NCI-H2081 treated with DMSO at 0.1 percent for 48 hours (cell line): Measurements from ENCODE around the gene ARPC3.
"Not testable (repeated sequence)": the region's sequence is repeated elsewhere in the genome, so short reads cannot be mapped to it uniquely, and the experiment has no call there.

Experiments used
- DNase-seq: peaks from one replicate; lab custom pipeline; 2025; lab: John Stamatoyannopoulos, UW

Gene ARPC3

DNA sequence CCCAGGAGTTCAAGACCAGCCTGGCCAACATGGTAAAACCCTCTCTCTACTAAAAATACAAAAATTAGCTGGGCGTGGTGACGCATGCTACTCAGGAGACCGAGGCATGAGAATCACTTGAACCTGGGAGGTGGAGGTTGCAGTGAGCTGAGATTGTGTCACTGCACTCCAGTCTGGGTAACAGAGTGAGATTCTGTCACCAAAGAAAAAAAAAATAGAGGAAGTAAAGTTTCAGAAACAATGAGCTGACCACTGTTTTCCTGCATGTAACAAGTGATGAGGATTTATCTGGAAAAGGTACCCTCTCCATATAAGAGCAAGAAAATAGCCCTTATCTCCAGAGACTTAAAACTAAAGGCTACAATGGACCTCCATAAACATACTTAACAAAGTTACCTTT is 33.0 kb downstream of the ARPC3 start:
- DNase-seq: not testable (repeated sequence)

- DNase-seq: not testable (repeated sequence)
Observed at GRCh38 chr12:110410086-110410485, 40.1 kb downstream of the ARPC3 start.

DNA sequence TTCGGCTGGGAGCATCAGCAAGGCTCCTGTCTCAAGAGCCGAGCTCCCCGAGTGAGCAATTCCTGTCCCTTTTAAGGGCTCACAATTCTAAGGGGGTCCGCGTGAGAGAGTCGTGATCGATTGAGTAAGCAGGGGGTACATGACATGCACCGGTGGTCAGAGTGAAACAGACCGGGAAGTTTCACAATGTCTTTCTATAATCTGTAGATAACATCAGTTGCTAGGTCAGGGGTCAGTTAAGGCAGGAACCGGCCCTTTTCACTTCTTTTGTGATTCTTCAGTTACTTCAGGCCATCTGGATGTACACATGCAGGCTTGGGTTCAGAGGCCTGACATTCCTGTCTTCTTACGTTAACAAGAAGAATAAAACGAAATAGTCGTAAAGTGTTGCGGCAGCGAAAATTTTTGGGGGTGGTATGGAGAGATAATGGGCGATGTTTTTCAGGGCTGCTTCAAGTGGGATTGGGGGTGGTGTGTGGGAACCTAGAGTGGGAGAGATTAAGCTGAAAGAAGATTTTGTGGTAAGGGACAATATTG is 44.9 kb downstream of the ARPC3 start:
- not testable (repeated sequence) for DNase-seq

- peak; percentile 39 for DNase-seq
Observed at GRCh38 chr12:110403976-110404682, 46.0 kb downstream of the ARPC3 start.

DNA sequence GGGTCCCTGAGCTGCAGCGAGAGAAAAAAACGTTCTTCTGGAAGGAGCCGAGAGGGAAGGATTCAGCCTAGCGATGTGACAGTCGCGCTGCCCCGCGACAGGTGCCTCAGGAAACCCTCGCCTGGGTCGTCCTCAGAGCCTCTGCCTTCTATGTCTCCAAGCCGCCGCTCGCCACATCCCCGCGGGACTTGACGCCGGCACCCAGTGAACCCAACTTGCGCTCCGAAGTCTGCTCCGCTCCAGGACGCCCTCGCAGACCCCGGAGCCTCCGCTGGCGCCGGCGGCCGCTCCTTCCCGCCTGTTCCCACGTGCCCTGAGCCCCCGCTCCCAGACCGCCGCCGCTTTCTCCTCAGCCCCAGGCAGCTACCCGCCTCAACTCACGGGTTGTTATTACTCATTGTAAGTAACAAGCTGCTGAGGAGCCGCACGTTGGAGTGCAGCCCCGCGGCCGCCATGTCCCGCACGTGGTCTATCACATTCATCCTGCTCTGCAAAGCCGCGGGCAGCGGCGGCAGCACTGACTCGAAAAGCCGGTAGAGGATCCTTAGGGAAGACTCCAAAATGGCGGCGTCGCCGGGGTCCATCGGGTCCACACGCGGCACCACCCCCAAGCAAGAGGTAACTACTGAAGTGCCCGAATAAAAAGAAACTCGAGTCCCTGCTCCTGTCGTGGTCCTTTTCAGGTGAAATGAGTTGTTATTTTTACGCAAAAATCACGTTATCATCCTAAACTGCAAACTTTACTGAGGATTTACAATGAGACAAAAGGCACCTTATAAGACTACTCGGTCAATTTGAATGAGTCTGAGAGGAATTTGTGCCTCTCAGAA is 46.8 kb downstream of the ARPC3 start, which contains the start of gene ANAPC7:
Gene ANAPC7 (minus strand): TSS at position 563 of the 830 bp plus-strand sequence. CDS start 81 bp downstream, at position 482.
- peak; percentile 70 for DNase-seq
